ENCODE results near the gene DISC1.

The DISC1 gene

DNA sequence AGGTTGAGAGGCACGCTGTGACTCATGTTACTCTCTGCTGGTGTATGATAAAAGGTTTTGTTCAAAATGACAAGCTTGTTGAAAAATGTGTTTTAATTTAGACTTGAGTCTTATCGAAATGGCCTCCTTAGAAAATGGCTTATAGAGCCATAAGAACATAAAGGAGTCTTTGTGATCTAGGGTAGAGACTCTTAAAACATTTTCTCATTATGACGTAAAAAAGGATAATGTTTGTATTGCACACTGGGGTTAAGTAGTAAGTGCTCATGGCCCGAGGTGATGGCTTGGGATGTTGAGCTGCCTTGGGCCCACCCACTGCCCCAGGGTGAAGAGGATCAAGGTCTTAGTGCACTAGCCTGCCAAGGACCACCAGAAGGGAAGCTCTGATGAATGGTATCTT lies 117.4 kb downstream of the DISC1 start:
- Histone ChIP-seq H3K9ac (ENCODE audit: low read length) (no peak overlapping the region), H3K9me3 (ENCODE audit: control insufficient read depth, low read length) (peaks cover 2% of the 10 kb centered on the region), H3K4me3 (ENCODE audit: low read length) (no peak overlapping the region), H3K4me1 (ENCODE audit: control insufficient read depth, insufficient read depth, low read length) (no peaks in the 10 kb centered on the region), H3K36me3 (ENCODE audit: control insufficient read depth, insufficient read depth, low read length, severe bottlenecking) (no peaks in the 10 kb centered on the region), H3K27me3 (replicated peaks; ENCODE audit: control insufficient read depth, insufficient read depth, low read length) (no peaks in the 10 kb centered on the region)
- DNase-seq (ENCODE audit: low read depth) = no peak

- H3K9me3 ChIP-seq (ENCODE audit: control insufficient read depth, low read length) = peaks cover 15% of the 10 kb centered on the region
- H3K36me3 ChIP-seq (ENCODE audit: control insufficient read depth, insufficient read depth, low read length, severe bottlenecking) = no peaks in the 10 kb centered on the region
- DNase-seq (ENCODE audit: low read depth) = peak; percentile 10
- no peak overlapping the region for H3K4me3 ChIP-seq (ENCODE audit: low read length)
- H3K4me1 ChIP-seq (ENCODE audit: control insufficient read depth, insufficient read depth, low read length) = no peaks in the 10 kb centered on the region
- no peaks in the 10 kb centered on the region for H3K27me3 ChIP-seq (replicated peaks; ENCODE audit: control insufficient read depth, insufficient read depth, low read length)
- H3K9ac ChIP-seq (ENCODE audit: low read length) = no peak overlapping the region
These were observed 122.3 kb downstream of the DISC1 start for GRCh38 chr1:231748760-231749415.

DNA sequence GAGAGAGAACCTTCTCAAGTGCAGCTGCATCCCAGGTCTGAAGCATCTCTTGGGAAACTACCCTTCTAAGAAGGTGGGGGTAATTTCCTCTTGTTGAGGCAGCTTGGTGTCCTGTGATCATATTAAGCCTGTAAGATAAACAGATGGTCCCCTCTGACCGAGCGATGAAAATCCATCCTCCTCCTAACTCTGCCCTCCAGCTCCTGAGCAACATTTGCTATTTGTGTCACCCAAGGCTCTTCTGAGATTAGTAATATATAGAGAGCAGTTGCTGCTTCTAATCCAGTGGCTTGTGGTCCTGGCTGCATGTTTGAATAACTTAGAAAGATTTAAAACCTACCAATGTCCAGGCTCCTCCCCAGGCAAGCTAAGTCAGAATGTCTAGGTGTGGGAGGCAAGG lies 123.7 kb downstream of the DISC1 start:
- no peak overlapping the region for H3K4me3 ChIP-seq (ENCODE audit: low read length)
- H3K36me3 ChIP-seq (ENCODE audit: control insufficient read depth, insufficient read depth, low read length, severe bottlenecking) = no peaks in the 10 kb centered on the region
- no peaks in the 10 kb centered on the region for H3K27me3 ChIP-seq (replicated peaks; ENCODE audit: control insufficient read depth, insufficient read depth, low read length)
- H3K4me1 ChIP-seq (ENCODE audit: control insufficient read depth, insufficient read depth, low read length) = no peaks in the 10 kb centered on the region
- H3K9ac ChIP-seq (ENCODE audit: low read length) = no peak overlapping the region
- peaks cover 16% of the 10 kb centered on the region for H3K9me3 ChIP-seq (ENCODE audit: control insufficient read depth, low read length)
- DNase-seq (ENCODE audit: low read depth) = no peak

DNA sequence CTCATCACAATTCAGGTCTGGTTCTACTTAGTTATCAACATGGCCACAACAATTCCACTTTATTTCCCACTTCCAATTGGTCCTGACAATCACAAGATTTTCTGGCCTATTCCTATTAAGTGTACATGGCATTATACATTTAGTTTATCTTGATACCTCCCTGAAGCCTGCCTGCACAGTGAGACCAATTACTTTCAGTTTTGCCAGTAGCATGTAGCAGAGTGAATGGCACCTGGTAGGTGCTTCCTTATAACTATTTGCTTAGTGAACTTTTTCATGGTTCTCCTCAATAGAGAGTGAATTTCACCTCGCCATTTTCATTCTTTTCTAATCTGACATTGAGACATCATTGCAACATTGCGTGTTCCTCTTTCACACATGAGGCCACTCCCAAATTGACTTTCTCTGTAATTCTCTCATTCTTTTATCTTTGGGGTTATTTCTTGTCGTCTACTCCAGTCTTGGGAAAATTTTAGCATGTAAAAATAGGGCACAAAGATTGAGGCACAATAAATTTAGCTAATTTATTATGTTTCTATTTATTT lies 124.3 kb downstream of the DISC1 start:
- Histone ChIP-seq H3K9me3 (ENCODE audit: control insufficient read depth, low read length) (peaks cover 16% of the 10 kb centered on the region), H3K9ac (ENCODE audit: low read length) (no peak overlapping the region), H3K4me1 (ENCODE audit: control insufficient read depth, insufficient read depth, low read length) (no peaks in the 10 kb centered on the region), H3K4me3 (ENCODE audit: low read length) (no peak overlapping the region), H3K27me3 (replicated peaks; ENCODE audit: control insufficient read depth, insufficient read depth, low read length) (no peaks in the 10 kb centered on the region), H3K36me3 (ENCODE audit: control insufficient read depth, insufficient read depth, low read length, severe bottlenecking) (no peaks in the 10 kb centered on the region)
- no peak for DNase-seq (ENCODE audit: low read depth)

DNA sequence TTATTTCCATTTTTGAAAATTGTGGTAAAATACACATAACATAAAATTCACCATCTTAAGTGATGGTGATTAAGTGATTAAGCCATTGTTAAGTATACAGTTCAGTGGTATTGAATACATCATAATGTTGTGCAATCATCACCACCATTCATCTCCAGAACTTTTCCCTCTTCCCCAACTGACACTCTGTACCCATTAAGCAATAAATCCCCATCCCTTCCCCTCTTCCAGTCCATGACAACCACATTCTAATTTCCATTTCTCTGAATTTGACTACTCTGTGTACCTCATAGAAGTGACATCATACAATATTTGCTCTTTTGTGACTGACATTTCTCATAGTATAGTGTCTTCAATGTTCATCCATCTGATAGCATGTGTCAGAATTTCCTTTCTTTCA lies 124.8 kb downstream of the DISC1 start:
- Histone ChIP-seq H3K4me1 (ENCODE audit: control insufficient read depth, insufficient read depth, low read length) (no peaks in the 10 kb centered on the region), H3K9me3 (ENCODE audit: control insufficient read depth, low read length) (peaks cover 16% of the 10 kb centered on the region), H3K27me3 (replicated peaks; ENCODE audit: control insufficient read depth, insufficient read depth, low read length) (no peaks in the 10 kb centered on the region), H3K4me3 (ENCODE audit: low read length) (no peak overlapping the region), H3K36me3 (ENCODE audit: control insufficient read depth, insufficient read depth, low read length, severe bottlenecking) (no peaks in the 10 kb centered on the region), H3K9ac (ENCODE audit: low read length) (no peak overlapping the region)
- no peak for DNase-seq (ENCODE audit: low read depth)

DNA sequence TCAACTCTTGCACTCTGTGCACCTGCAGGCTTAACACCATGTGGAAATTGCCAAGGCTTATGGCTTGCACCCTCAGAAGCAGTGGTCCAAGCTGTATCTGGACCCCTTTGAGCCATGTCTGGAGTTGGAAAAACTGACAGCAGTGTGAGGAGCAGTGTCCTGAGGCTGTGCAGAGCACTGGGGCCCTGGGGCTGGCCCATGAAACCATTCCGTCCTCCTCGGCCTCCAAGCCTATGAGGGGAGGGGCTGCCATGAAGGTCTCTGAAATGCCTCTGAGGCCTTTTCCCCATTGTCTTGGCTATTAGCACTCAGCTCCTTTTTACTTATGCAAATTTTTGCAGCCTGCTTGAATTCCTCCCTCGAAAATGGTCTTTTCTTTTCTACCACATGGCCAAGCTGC lies 126.7 kb downstream of the DISC1 start:
- no peaks in the 10 kb centered on the region for H3K36me3 ChIP-seq (ENCODE audit: control insufficient read depth, insufficient read depth, low read length, severe bottlenecking)

DNA sequence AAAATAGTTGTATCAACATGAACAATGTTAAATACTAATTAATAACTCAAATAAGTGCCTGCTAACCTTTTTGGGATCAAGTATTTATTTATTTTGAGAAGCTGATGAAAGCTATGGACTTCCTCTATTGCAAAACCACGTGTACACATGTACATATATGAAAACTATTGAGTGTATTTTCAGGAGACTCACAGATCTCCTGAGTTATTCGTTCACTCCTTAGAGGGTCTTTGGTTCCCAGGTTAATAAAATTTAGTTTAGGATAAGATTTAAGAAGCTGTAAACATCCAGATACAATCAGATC lies 130.5 kb downstream of the DISC1 start:
- no peaks in the 10 kb centered on the region for H3K36me3 ChIP-seq (ENCODE audit: control insufficient read depth, insufficient read depth, low read length, severe bottlenecking)
- peak overlapping the region; percentile 52 for H3K4me3 ChIP-seq (ENCODE audit: low read length)
- no peaks in the 10 kb centered on the region for H3K27me3 ChIP-seq (replicated peaks; ENCODE audit: control insufficient read depth, insufficient read depth, low read length)
- no peak for DNase-seq (ENCODE audit: low read depth)
- H3K9me3 ChIP-seq (ENCODE audit: control insufficient read depth, low read length) = peaks cover 14% of the 10 kb centered on the region
- peak overlapping the region; percentile 45 for H3K9ac ChIP-seq (ENCODE audit: low read length)
- H3K4me1 ChIP-seq (ENCODE audit: control insufficient read depth, insufficient read depth, low read length) = no peaks in the 10 kb centered on the region

More for the DNA sequence above, 126.7 kb downstream of the DISC1 start:
- H3K9me3 ChIP-seq (ENCODE audit: control insufficient read depth, low read length) = peaks cover 14% of the 10 kb centered on the region
- H3K4me3 ChIP-seq (ENCODE audit: low read length) = no peak overlapping the region
- DNase-seq (ENCODE audit: low read depth) = no peak
- no peaks in the 10 kb centered on the region for H3K4me1 ChIP-seq (ENCODE audit: control insufficient read depth, insufficient read depth, low read length)
- no peak overlapping the region for H3K9ac ChIP-seq (ENCODE audit: low read length)
- no peaks in the 10 kb centered on the region for H3K27me3 ChIP-seq (replicated peaks; ENCODE audit: control insufficient read depth, insufficient read depth, low read length)

DNA sequence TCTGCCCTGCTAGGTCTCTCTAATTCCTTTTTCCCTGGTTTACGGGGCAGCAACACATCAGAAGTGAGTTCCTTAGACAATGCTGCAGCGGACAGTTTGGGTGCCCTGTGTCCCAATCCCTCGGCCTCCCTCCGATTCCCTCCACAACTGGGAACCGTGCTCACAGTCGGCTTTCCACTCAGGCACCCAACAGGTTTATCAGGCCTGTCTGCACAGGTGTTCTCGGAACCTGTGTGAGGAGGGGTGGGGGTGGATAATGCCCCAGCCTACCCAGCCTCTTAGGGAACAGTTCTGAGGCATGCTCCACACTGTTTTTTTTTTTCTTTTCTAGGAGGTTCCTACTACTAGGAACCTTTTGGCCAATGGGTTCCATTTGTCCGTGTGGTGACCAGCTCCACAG lies 131.2 kb downstream of the DISC1 start:
- H3K9me3 ChIP-seq (ENCODE audit: control insufficient read depth, low read length) = peaks cover 12% of the 10 kb centered on the region
- no peaks in the 10 kb centered on the region for H3K4me1 ChIP-seq (ENCODE audit: control insufficient read depth, insufficient read depth, low read length)
- H3K4me3 ChIP-seq (ENCODE audit: low read length) = no peak overlapping the region
- H3K9ac ChIP-seq (ENCODE audit: low read length) = no peak overlapping the region
- no peak for DNase-seq (ENCODE audit: low read depth)
- H3K36me3 ChIP-seq (ENCODE audit: control insufficient read depth, insufficient read depth, low read length, severe bottlenecking) = no peaks in the 10 kb centered on the region
- H3K27me3 ChIP-seq (replicated peaks; ENCODE audit: control insufficient read depth, insufficient read depth, low read length) = no peaks in the 10 kb centered on the region

- Histone ChIP-seq H3K27me3 (replicated peaks; ENCODE audit: control insufficient read depth, insufficient read depth, low read length) (no peaks in the 10 kb centered on the region), H3K9me3 (ENCODE audit: control insufficient read depth, low read length) (no peaks in the 10 kb centered on the region), H3K4me3 (ENCODE audit: low read length) (no peak overlapping the region), H3K36me3 (ENCODE audit: control insufficient read depth, insufficient read depth, low read length, severe bottlenecking) (no peaks in the 10 kb centered on the region), H3K9ac (ENCODE audit: low read length) (no peak overlapping the region), H3K4me1 (ENCODE audit: control insufficient read depth, insufficient read depth, low read length) (no peaks in the 10 kb centered on the region)
- no peak for DNase-seq (ENCODE audit: low read depth)
These were observed 134.7 kb downstream of the DISC1 start for GRCh38 chr1:231761252-231761651.

DNA sequence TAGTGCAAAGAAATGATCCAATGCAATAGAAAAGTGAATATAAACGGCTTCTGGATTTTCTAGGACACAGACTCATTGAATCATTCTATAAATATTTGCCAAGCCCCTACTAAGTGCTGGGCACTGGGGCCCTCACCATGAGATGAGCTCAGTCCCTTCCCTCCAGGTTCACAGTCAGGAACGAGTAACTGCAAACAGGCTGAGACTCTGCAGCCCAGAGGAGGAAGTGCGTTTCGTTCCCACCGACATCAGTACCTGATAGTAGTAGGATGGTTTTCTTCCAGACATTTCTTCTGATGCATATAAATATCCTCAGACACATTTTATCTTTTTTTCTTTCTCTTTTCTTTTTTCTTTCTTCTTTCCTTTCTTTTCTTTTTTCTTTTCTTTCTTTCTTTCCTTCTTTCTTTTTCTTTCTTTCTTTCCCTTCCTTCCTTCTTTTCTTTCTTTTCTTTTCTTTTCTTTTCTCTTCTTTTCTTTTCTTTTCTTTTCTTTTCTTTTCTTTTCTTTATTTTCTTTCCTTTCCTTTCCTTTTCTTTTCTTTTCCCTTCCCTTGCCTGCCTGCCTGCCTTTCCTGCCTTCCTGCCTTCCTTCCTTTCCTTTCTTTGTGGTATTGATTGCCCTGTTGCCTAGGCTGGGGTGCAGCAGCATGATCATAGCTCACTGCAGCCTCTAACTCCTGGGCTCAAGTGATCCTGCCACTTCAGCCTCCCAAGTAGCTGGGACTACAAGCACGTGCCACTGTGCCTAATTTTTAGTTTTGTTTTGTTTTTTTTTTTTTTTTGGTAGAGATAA lies 135.4 kb downstream of the DISC1 start:
- no peaks in the 10 kb centered on the region for H3K36me3 ChIP-seq (ENCODE audit: control insufficient read depth, insufficient read depth, low read length, severe bottlenecking)
- H3K9me3 ChIP-seq (ENCODE audit: control insufficient read depth, low read length) = no peaks in the 10 kb centered on the region
- no peak for DNase-seq (ENCODE audit: low read depth)
- no peak overlapping the region for H3K9ac ChIP-seq (ENCODE audit: low read length)
- no peaks in the 10 kb centered on the region for H3K27me3 ChIP-seq (replicated peaks; ENCODE audit: control insufficient read depth, insufficient read depth, low read length)
- no peaks in the 10 kb centered on the region for H3K4me1 ChIP-seq (ENCODE audit: control insufficient read depth, insufficient read depth, low read length)
- H3K4me3 ChIP-seq (ENCODE audit: low read length) = no peak overlapping the region

DNA sequence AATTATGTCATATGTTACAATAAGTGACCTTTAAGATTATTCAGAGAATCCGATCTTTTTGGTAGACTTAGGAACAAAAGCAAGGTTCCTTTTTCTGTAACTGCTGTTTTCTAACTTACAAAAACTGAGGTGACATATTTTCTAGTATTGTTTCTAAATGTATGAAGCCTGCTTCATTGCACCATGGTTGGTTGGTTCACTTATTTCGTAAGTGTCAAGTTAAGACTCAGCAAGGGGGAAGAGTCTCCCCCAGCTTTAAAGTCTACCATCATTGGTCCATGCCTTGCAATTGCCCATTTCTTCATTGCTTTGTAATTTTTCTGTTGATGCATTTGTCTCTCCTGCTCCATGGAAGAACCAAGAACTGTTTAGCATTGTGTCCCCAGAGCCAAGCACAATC lies 136.9 kb downstream of the DISC1 start:
- Histone ChIP-seq H3K4me1 (ENCODE audit: control insufficient read depth, insufficient read depth, low read length) (no peaks in the 10 kb centered on the region), H3K36me3 (ENCODE audit: control insufficient read depth, insufficient read depth, low read length, severe bottlenecking) (no peaks in the 10 kb centered on the region), H3K27me3 (replicated peaks; ENCODE audit: control insufficient read depth, insufficient read depth, low read length) (no peaks in the 10 kb centered on the region), H3K9ac (ENCODE audit: low read length) (no peak overlapping the region), H3K9me3 (ENCODE audit: control insufficient read depth, low read length) (no peaks in the 10 kb centered on the region), H3K4me3 (ENCODE audit: low read length) (no peak overlapping the region)
- DNase-seq (ENCODE audit: low read depth) = no peak
